ENCODE measurements around the gene MALAT1. TPM values are rescaled to one million over a fixed set of nuclear protein-coding genes. Genes with fewer than 3 reads are reported as not detected.

The MALAT1 gene
- total and polyA plus RNA-seq, 2 experiments from 2014 or later: 2,206 to 6,020 TPM

DNA sequence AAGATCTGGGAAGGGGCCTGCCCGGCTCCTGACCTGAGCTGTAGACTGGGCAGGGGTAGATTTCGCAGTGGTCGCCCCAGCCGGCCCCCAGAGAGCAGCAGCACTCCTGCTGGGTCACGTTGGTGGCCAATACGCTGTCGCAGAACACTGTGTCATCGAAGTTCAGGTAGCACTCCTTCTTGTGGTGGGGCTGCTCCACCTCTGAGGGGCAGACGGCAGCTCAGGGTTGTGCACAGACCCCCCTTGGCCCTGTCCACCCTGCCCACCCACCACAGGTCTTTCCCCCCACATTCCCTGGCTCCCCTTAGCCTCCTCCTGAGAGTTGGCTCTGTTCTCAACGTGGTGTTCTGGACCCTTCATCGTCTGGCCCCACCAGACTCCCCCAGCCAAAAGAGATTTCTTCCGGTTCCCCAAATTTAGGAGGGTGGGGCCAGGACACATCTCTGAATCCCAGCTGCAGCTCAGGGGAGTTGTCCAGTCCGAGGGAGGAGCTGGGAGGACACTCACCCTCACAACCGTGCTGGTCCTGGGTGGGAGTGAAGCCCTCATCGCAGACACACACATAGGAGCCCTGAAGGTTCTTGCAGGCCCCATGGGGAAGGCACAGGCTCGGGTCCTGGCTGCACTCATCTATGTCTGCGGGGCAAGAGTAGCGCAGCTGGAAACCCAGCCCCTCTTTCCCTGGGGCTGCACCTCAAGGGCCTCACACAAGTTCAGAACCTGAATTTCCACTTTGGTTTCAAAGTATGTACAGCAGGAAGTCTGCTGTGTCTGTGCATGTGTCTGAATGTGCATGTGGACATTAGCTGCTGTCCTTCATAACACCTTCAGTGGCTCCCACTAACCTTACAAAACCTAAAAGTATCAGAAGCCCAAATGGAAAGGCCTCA lies 42.5 kb downstream of the MALAT1 start:
- Histone ChIP-seq H4K20me1 (replicated peaks; ENCODE audit: insufficient read depth) (no peaks in the 10 kb centered on the region), H3K79me2 (replicated peaks; ENCODE audit: insufficient read depth) (no peaks in the 10 kb centered on the region), H3K36me3 (ENCODE audit: insufficient read depth) (no peaks in the 10 kb centered on the region), H3K4me1 (ENCODE audit: insufficient read depth) (peaks cover 13% of the 10 kb centered on the region), H3K4me3 (peak overlapping the region; percentile 73), H3K27me3 (ENCODE audit: insufficient read depth) (peaks cover 53% of the 10 kb centered on the region), H2AFZ (no peak overlapping the region), H3K4me2 (peak overlapping the region; percentile 87), H3F3A (replicated peaks; ENCODE audit: low read depth) (peaks cover 35% of the 10 kb centered on the region), H3K9me2 (ENCODE audit: insufficient read depth) (no peaks in the 10 kb centered on the region), H3K27ac (ENCODE audit: low read depth) (no peak overlapping the region)
- H3K27me3 Mint-ChIP-seq (ENCODE audit: insufficient read depth, low read depth, poor library complexity): peaks cover 43% of the 10 kb centered on the region
- H3K4me1 Mint-ChIP-seq: peaks cover 10% of the 10 kb centered on the region
- ATAC-seq (no peak; the same call in 2 of the 3 replicates), DNase-seq (ENCODE audit: low spot score) (no peak)
- H3K36me3 Mint-ChIP-seq (ENCODE audit: low read depth): no peaks in the 10 kb centered on the region; the same call in 2 of the 3 replicates
- no peaks in the 10 kb centered on the region; the same call in 2 of the 3 replicates for H3K9me3 Mint-ChIP-seq
- no peak overlapping the region for H3K27ac Mint-ChIP-seq
- no peak for TF ChIP-seq EZH2phosphoT487 (IDR thresholded peaks at IDR 0.05; ENCODE audit: unreplicated experiment)
- TF ChIP-seq JUNB (IDR thresholded peaks at IDR 0.05; ENCODE audit: unreplicated experiment): no peak
- TF ChIP-seq STAT1 (IDR thresholded peaks at IDR 0.05; ENCODE audit: unreplicated experiment): no peak
- TF ChIP-seq EZH2 (IDR thresholded peaks at IDR 0.05; ENCODE audit: low read depth, unreplicated experiment): no peak
- TF ChIP-seq, protein P1, sequence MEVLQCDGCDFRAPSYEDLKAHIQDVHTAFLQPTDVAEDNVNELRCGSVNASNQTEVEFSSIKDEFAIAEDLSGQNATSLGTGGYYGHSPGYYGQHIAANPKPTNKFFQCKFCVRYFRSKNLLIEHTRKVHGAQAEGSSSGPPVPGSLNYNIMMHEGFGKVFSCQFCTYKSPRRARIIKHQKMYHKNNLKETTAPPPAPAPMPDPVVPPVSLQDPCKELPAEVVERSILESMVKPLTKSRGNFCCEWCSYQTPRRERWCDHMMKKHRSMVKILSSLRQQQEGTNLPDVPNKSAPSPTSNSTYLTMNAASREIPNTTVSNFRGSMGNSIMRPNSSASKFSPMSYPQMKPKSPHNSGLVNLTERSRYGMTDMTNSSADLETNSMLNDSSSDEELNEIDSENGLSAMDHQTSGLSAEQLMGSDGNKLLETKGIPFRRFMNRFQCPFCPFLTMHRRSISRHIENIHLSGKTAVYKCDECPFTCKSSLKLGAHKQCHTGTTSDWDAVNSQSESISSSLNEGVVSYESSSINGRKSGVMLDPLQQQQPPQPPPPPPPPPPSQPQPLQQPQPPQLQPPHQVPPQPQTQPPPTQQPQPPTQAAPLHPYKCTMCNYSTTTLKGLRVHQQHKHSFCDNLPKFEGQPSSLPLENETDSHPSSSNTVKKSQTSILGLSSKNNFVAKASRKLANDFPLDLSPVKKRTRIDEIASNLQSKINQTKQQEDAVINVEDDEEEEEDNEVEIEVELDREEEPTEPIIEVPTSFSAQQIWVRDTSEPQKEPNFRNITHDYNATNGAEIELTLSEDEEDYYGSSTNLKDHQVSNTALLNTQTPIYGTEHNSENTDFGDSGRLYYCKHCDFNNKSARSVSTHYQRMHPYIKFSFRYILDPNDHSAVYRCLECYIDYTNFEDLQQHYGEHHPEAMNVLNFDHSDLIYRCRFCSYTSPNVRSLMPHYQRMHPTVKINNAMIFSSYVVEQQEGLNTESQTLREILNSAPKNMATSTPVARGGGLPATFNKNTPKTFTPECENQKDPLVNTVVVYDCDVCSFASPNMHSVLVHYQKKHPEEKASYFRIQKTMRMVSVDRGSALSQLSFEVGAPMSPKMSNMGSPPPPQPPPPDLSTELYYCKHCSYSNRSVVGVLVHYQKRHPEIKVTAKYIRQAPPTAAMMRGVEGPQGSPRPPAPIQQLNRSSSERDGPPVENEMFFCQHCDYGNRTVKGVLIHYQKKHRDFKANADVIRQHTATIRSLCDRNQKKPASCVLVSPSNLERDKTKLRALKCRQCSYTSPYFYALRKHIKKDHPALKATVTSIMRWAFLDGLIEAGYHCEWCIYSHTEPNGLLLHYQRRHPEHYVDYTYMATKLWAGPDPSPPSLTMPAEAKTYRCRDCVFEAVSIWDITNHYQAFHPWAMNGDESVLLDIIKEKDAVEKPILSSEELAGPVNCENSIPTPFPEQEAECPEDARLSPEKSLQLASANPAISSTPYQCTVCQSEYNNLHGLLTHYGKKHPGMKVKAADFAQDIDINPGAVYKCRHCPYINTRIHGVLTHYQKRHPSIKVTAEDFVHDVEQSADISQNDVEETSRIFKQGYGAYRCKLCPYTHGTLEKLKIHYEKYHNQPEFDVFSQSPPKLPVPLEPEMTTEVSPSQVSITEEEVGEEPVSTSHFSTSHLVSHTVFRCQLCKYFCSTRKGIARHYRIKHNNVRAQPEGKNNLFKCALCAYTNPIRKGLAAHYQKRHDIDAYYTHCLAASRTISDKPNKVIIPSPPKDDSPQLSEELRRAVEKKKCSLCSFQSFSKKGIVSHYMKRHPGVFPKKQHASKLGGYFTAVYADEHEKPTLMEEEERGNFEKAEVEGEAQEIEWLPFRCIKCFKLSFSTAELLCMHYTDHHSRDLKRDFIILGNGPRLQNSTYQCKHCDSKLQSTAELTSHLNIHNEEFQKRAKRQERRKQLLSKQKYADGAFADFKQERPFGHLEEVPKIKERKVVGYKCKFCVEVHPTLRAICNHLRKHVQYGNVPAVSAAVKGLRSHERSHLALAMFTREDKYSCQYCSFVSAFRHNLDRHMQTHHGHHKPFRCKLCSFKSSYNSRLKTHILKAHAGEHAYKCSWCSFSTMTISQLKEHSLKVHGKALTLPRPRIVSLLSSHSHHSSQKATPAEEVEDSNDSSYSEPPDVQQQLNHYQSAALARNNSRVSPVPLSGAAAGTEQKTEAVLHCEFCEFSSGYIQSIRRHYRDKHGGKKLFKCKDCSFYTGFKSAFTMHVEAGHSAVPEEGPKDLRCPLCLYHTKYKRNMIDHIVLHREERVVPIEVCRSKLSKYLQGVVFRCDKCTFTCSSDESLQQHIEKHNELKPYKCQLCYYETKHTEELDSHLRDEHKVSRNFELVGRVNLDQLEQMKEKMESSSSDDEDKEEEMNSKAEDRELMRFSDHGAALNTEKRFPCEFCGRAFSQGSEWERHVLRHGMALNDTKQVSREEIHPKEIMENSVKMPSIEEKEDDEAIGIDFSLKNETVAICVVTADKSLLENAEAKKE (CRISPR knock-in tag; IDR thresholded peaks at IDR 0.05): no peak
- no peak for TF ChIP-seq CREB1 (CRISPR knock-in tag; IDR thresholded peaks at IDR 0.05; ENCODE audit: low read depth)
- H3K4me3 Mint-ChIP-seq: peak overlapping the region; percentile 77

Measured in GM23338 (cell line).